Uterus (tissue), 2 donors: Measurements from ENCODE around the gene SNTG2.

ENCODE experiments used
- CTCF ChIP-seq, 4 experiments: fragments of 200-600 bp in 2 of 4; fragments of 450-650 bp in 2 of 4; sonication (generic) in 2 of 4; IDR thresholded peaks; one replicate each; pipeline ENCODE4 v1.5.1; 2016 to 2019; ENCODE audit warnings: antibody characterized with exemption in 4 of 4, mild to moderate bottlenecking in 2 of 4, moderate library complexity in 1 of 4
- POLR2A ChIP-seq, 2 donors: fragments of 450-650 bp; IDR thresholded peaks; one replicate each; pipeline ENCODE4 v1.6.1; 2016; ENCODE audit warnings: antibody characterized with exemption in 2 of 2, mild to moderate bottlenecking in 1 of 2, moderate library complexity in 1 of 2

- TF ChIP-seq POLR2A (IDR thresholded peaks at IDR 0.05) (no peak), CTCF (IDR thresholded peaks at IDR 0.05) (no peak)
These were observed 359.6 kb downstream of the SNTG2 start for GRCh38 chr2:1310202-1310601.
